ENCODE measurements around the gene ADARB1. TPM values are rescaled to one million over a fixed set of nuclear protein-coding genes. Genes with fewer than 3 reads are reported as not detected.

The ADARB1 gene
- total RNA-seq, 1 experiment from 2014 or later, result 15.8 TPM

- no peak for DNase-seq
- no peaks in the 10 kb centered on the region for H3K23me2 ChIP-seq (ENCODE audit: insufficient read length, low read depth, low read length, poor library complexity, severe bottlenecking)
- Mint-ChIP-seq H3K4me3 (no peak overlapping the region), H3K4me1 (peaks cover 0 to 3% of the 10 kb centered on the region in 2 experiments; a peak in 1 of 4 replicates), H3K27ac (peak overlapping the region in 1 of 3 experiments; percentile 68; a peak in 1 of 7 replicates), H3K27me3 (ENCODE audit: low read depth) (no peaks in the 10 kb centered on the region), H3K9me3 (no peaks in the 10 kb centered on the region), H3K36me3 (ENCODE audit: insufficient read depth in 1 of 3, low read depth in 3 of 3) (peaks cover 0 to 5% (median 0%) of the 10 kb centered on the region in 3 experiments; a peak in 2 of 7 replicates)
- no peaks in the 10 kb centered on the region for H4K20me1 ChIP-seq (ENCODE audit: control insufficient read depth, insufficient read depth, insufficient read length)
- no peak overlapping the region for H3K23ac ChIP-seq (ENCODE audit: insufficient read length, low read depth, low read length)
- no peak overlapping the region for H2BK20ac ChIP-seq (ENCODE audit: low read depth, low read length, poor library complexity, severe bottlenecking)
- H3K4ac ChIP-seq (ENCODE audit: low read depth, low read length), result no peak overlapping the region
- H3K18ac ChIP-seq (ENCODE audit: insufficient read length, low read depth, low read length), result no peak overlapping the region
- H3K9ac ChIP-seq (ENCODE audit: extremely low read depth, insufficient read length, low read length), result no peak overlapping the region
- H3K56ac ChIP-seq (ENCODE audit: insufficient read length, low read depth, low read length), result no peak overlapping the region
- no peak overlapping the region for H2AFZ ChIP-seq (ENCODE audit: low read length)
- no peaks in the 10 kb centered on the region for H3K79me2 ChIP-seq (ENCODE audit: insufficient read depth, low read length)
- H2BK120ac ChIP-seq (ENCODE audit: low read depth, low read length, poor library complexity, severe bottlenecking), result no peak overlapping the region
- H3K4me1 ChIP-seq (ENCODE audit: insufficient read depth, low read length), result no peaks in the 10 kb centered on the region
- H4K91ac ChIP-seq (ENCODE audit: insufficient read length, low read depth, low read length), result no peak overlapping the region
- H3K14ac ChIP-seq (ENCODE audit: insufficient read depth, low read length), result no peak overlapping the region
- H3K27me3 ChIP-seq (ENCODE audit: insufficient read depth, low read length), result no peaks in the 10 kb centered on the region
- H2AK5ac ChIP-seq (ENCODE audit: insufficient read length, low read length), result no peak overlapping the region
- TF ChIP-seq, protein P1, sequence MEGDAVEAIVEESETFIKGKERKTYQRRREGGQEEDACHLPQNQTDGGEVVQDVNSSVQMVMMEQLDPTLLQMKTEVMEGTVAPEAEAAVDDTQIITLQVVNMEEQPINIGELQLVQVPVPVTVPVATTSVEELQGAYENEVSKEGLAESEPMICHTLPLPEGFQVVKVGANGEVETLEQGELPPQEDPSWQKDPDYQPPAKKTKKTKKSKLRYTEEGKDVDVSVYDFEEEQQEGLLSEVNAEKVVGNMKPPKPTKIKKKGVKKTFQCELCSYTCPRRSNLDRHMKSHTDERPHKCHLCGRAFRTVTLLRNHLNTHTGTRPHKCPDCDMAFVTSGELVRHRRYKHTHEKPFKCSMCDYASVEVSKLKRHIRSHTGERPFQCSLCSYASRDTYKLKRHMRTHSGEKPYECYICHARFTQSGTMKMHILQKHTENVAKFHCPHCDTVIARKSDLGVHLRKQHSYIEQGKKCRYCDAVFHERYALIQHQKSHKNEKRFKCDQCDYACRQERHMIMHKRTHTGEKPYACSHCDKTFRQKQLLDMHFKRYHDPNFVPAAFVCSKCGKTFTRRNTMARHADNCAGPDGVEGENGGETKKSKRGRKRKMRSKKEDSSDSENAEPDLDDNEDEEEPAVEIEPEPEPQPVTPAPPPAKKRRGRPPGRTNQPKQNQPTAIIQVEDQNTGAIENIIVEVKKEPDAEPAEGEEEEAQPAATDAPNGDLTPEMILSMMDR (conservative IDR thresholded peaks at IDR 0.05), result no peak
- no peaks in the 10 kb centered on the region for H3K9me3 ChIP-seq (ENCODE audit: control insufficient read depth, low read depth, low read length)
- no peak overlapping the region for H3K4me2 ChIP-seq (ENCODE audit: insufficient read depth, insufficient read length, low read length)
- H3T11ph ChIP-seq (ENCODE audit: low read length), result no peak overlapping the region
- H3K27ac ChIP-seq (ENCODE audit: insufficient read length, low read depth, low read length), result no peak overlapping the region
- H2BK15ac ChIP-seq (ENCODE audit: low read depth, low read length), result no peak overlapping the region; the same call in 1 of the 2 replicates
- H2BK5ac ChIP-seq (ENCODE audit: insufficient read length, low read length), result no peak overlapping the region
- WGBS (ENCODE audit: extremely low coverage, insufficient read length, low lambda C conversion rate), result no CpG with 5 or more reads among the region's 8 CpGs
- H2BK12ac ChIP-seq (ENCODE audit: insufficient read length, low read depth, low read length), result no peak overlapping the region
- no peaks in the 10 kb centered on the region for H3K79me1 ChIP-seq (ENCODE audit: insufficient read depth, low read depth, low read length, poor library complexity, severe bottlenecking)
- no peak overlapping the region for H4K8ac ChIP-seq (replicated peaks; ENCODE audit: insufficient read length, low read depth, low read length)
- H4K5ac ChIP-seq (ENCODE audit: insufficient read length, low read depth, low read length), result no peak overlapping the region
Observed at GRCh38 chr21:45200031-45200430, 125.7 kb downstream of the ADARB1 start.
